Fibroblast of pulmonary artery (primary cell): ENCODE measurements around the gene ASIC2.
A peak's percentile ranks its signal among the peaks of the same experiment; 100 is the strongest.

Source experiments
- DNase-seq: peaks from one replicate; pipeline ENCODE4 v3.0.0-alpha.2; 2010; ENCODE audit warnings: low read depth
- H3K4me3 ChIP-seq: replicated peaks from 2 replicates; pipeline ENCODE4 v1.5.1; 2011; ENCODE audit warnings: low read depth, mild to moderate bottlenecking, control low read depth, low read length, moderate library complexity
- CTCF ChIP-seq: IDR thresholded peaks from 2 replicates; pipeline ENCODE4 v1.5.1; 2011; ENCODE audit warnings: mild to moderate bottlenecking, control low read depth, low read length, inconsistent platforms; ENCODE audit errors: missing control alignments

Gene ASIC2

DNA sequence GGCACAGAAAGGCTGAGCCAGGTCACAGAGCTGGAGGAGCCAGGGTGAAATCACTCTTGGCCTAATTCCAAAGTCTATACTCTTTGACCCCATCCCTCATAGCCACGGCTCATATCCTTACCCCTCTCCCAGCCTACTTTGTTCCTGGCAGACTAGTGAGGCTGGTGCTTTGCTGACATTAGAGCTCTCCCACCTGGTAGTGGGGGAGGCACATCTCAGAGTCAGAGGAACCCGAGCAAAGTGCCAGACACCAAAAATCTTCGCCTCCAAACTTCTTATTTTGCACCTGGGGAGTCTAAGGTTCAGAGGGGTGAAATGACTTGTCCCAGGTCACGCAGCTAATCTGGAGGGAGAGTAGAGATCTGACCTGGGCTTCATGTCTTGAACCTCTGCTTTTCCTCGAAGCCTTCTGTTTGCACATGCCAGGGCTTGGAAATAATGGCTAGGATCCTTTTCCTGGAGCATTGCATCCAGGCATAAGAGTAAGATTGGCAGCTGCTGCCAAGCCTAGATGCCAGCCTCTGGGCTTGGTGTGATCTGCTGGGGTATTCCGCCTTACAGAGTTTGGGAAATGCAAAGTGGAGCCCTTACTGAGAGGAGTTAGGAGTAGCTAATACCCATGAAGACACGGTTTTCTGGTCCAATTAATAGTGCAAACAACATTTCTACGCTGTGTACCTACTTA lies 174.6 kb downstream of the ASIC2 start:
- H3K4me3 ChIP-seq = no peak overlapping the region
- TF ChIP-seq CTCF = no peak
- no peak for DNase-seq

DNA sequence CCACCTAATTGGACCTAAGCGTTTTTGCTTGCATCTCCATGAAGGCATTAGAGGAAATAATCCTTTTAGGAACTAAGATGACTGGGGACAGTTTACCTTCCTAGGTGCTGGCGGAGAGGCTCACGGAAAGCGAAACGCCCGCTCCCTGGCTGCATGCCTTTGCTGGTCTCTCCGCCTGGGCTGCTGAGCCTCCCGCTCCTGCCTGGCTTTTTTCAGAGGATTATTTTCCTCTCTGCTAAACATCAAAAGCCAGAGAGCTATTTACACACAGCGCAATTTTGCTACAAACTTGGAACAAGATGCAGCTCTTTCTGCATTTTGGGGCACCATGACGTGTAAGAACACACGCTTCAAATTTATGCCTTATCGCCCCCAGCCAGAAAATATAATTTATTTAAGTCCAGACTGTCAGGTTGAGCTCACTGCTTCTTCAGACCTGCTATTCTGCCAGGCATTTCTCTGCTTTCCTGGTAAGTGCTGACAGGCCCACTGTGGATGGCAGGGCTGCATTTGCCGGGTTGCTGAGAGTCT lies 177.0 kb downstream of the ASIC2 start:
- TF ChIP-seq CTCF = no peak
- no peak overlapping the region for H3K4me3 ChIP-seq
- no peak for DNase-seq

GRCh38 chr17:33115366-33115765 lies 177.7 kb downstream of the ASIC2 start:
- no peak overlapping the region for H3K4me3 ChIP-seq
- DNase-seq = no peak
- TF ChIP-seq CTCF = no peak

DNA sequence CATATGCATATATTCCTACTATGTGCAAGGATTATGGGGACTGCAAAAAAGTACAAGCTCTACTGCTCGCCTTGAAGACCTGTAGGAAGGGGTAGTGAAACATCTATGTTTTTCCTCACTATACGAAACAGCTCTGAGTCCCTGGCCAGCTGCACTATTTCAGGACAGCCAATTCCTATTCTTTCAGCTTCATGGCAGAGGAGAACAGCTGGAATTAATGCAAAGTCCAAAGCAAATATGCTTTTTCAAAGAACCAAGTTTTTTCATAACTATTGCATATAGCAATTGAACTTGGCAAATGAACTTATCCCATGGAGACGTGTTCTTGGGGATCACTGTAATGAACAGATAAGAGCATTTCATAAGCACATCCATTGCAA lies 179.1 kb downstream of the ASIC2 start:
- no peak overlapping the region for H3K4me3 ChIP-seq
- no peak for DNase-seq
- TF ChIP-seq CTCF = no peak

DNA sequence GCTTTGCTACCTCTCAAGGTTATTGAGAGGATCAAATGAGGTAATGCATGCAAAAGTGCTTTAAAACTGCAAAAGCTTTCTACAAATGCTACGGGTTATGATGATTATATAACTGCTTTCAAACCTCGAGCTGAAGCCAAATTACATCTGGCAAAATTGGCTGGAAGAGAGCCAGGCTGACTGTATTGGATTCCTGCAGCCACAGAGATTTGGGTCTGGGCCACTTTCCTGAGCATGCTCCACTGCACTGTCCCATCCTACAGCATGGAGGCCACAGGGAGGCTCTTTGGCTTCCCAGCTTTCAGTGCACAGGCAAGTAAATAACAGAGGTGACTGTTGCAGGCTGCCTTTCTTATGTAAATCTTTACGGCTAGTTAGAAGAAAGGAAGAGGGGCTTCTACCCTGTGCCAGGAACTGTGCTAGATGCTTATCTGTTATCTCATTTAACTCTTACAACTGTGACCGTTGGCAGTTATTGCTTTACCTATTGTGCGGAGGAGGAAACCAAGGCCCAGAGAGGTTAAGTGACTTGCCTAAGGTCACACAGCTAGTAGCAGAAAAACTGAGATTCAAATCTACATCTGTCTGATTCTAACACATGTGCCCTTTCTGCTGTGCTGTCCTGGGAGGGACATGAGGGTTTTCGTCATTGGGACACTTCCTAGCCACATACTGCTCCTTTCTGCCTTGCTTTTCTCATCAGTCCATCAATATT lies 179.7 kb downstream of the ASIC2 start:
- H3K4me3 ChIP-seq = no peak overlapping the region
- no peak for DNase-seq
- no peak for TF ChIP-seq CTCF

- no peak overlapping the region for H3K4me3 ChIP-seq
- DNase-seq = peak; percentile 0
- no peak for TF ChIP-seq CTCF
These were observed 180.3 kb downstream of the ASIC2 start for GRCh38 chr17:33112763-33113162.
